GM23338 (cell line): ENCODE measurements around the gene NPAS4. TPM values are rescaled to one million over a fixed set of nuclear protein-coding genes. Genes with fewer than 3 reads are reported as not detected.

ENCODE experiments used
- ATAC-seq: fragments of 200-7000 bp; cut with Tn5 transposase; 3 replicates; pipeline ENCODE4 v1.9.1; 2020
- DNase-seq: peaks from one replicate; pipeline ENCODE4 v3.0.0-alpha.2; 2015; ENCODE audit warnings: low spot score
- H2AFZ ChIP-seq: fragments of 200-600 bp; sonication (generic); 2 replicates; pipeline ENCODE4 v1.8.0; 2016; ENCODE audit warnings: antibody characterized with exemption, mild to moderate bottlenecking, moderate library complexity
- H3F3A ChIP-seq: fragments of 200-600 bp; sonication (generic); replicated peaks from 2 replicates; pipeline ENCODE4 v1.8.0; 2017; ENCODE audit warnings: antibody characterized with exemption, mixed run types, low read depth
- H3K27ac ChIP-seq: fragments of 200-600 bp; sonication (generic); 2 replicates; pipeline ENCODE4 v1.6.1; 2016; ENCODE audit warnings: low read depth
- H3K27me3 ChIP-seq: fragments of 200-600 bp; sonication (generic); 2 replicates; pipeline ENCODE4 v1.8.0; 2016; ENCODE audit warnings: mild to moderate bottlenecking, mixed run types, moderate library complexity; ENCODE audit not compliant: insufficient read depth
- H3K36me3 ChIP-seq: fragments of 200-600 bp; sonication (generic); 2 replicates; pipeline ENCODE4 v1.8.0; 2016; ENCODE audit warnings: mild to moderate bottlenecking; ENCODE audit not compliant: insufficient read depth
- H3K4me1 ChIP-seq: fragments of 200-600 bp; sonication (generic); 2 replicates; pipeline ENCODE4 v1.8.0; 2016; ENCODE audit warnings: mild to moderate bottlenecking, moderate library complexity; ENCODE audit not compliant: insufficient read depth
- H3K4me2 ChIP-seq: fragments of 200-600 bp; sonication (generic); 2 replicates; pipeline ENCODE4 v1.7.1; 2017; ENCODE audit warnings: mixed run types
- H3K4me3 ChIP-seq: fragments of 200-600 bp; sonication (generic); 2 replicates; pipeline ENCODE4 v1.6.1; 2016; ENCODE audit warnings: mixed run types
- H3K79me2 ChIP-seq: fragments of 200-600 bp; sonication (generic); replicated peaks from 2 replicates; pipeline ENCODE4 v1.8.0; 2017; ENCODE audit warnings: mild to moderate bottlenecking; ENCODE audit not compliant: insufficient read depth
- H3K9me2 ChIP-seq: fragments of 200-600 bp; sonication (generic); 2 replicates; pipeline ENCODE4 v1.8.0; 2017; ENCODE audit not compliant: insufficient read depth
- H4K20me1 ChIP-seq: fragments of 200-600 bp; sonication (generic); replicated peaks from 2 replicates; pipeline ENCODE4 v1.8.0; 2017; ENCODE audit warnings: mild to moderate bottlenecking; ENCODE audit not compliant: insufficient read depth
- H3K27ac Mint-ChIP-seq: 2 replicates; pipeline ENCODE4 v1.8.0; 2020; ENCODE audit warnings: inconsistent platforms, mild to moderate bottlenecking, moderate library complexity, mixed read lengths
- H3K27me3 Mint-ChIP-seq: 3 replicates; pipeline ENCODE4 v1.8.0; 2022; ENCODE audit warnings: low read depth, mild to moderate bottlenecking, moderate library complexity, mixed read lengths, inconsistent platforms; ENCODE audit not compliant: insufficient read depth, poor library complexity
- H3K36me3 Mint-ChIP-seq: 3 replicates; pipeline ENCODE4 v1.8.0; 2021; ENCODE audit warnings: low read depth, mild to moderate bottlenecking, inconsistent platforms, moderate library complexity, mixed read lengths
- H3K4me1 Mint-ChIP-seq: 3 replicates; pipeline ENCODE4 v1.8.0; 2020; ENCODE audit warnings: mild to moderate bottlenecking, inconsistent platforms, mixed read lengths
- H3K4me3 Mint-ChIP-seq: 3 replicates; pipeline ENCODE4 v1.8.0; 2021; ENCODE audit warnings: moderate library complexity, mild to moderate bottlenecking, inconsistent platforms, mixed read lengths
- H3K9me3 Mint-ChIP-seq: 3 replicates; pipeline ENCODE4 v1.8.0; 2020; ENCODE audit warnings: moderate library complexity, mild to moderate bottlenecking, inconsistent platforms, mixed read lengths
- EZH2 ChIP-seq: fragments of 200-600 bp; sonication (generic); IDR thresholded peaks from one replicate; pipeline ENCODE4 v1.8.0; 2017; ENCODE audit warnings: antibody characterized with exemption, mild to moderate bottlenecking, low read depth; ENCODE audit not compliant: unreplicated experiment
- EZH2phosphoT487 ChIP-seq: fragments of 200-600 bp; sonication (generic); IDR thresholded peaks from one replicate; pipeline ENCODE4 v1.8.1; 2018; ENCODE audit warnings: antibody characterized with exemption; ENCODE audit not compliant: unreplicated experiment
- NANOG ChIP-seq: IDR thresholded peaks from 2 replicates; pipeline ENCODE4 v1.6.1; 2016; ENCODE audit warnings: antibody characterized with exemption, borderline replicate concordance
- STAT1 ChIP-seq: IDR thresholded peaks from one replicate; pipeline ENCODE4 v1.6.1; 2016; ENCODE audit warnings: antibody characterized with exemption; ENCODE audit not compliant: unreplicated experiment
- ZNF114 ChIP-seq: fragments of 250-450 bp; sonication (Bioruptor Pico); IDR thresholded peaks from 2 replicates; pipeline ENCODE4 v1.5.0; 2020; ENCODE audit warnings: mild to moderate bottlenecking, moderate library complexity
- ZNF462 ChIP-seq: fragments of 250-450 bp; sonication (Bioruptor Pico); IDR thresholded peaks from 2 replicates; pipeline ENCODE4 v1.5.0; 2020; ENCODE audit warnings: mild to moderate bottlenecking, moderate library complexity
- polyA plus RNA-seq: library from polyadenylated mRNA; unstranded; fragments of >200 nt; fragmentation: Nextera tagmentation; extraction: Ambion mirVana; gene quantifications from 2 replicates; pipeline ENCODE4 v1.2.1, GENCODE V29; 2016
- total RNA-seq: library from RNA; depleted of rRNA; stranded (reverse); fragments of >200 nt; shearing (Covaris generic); gene quantifications from 2 replicates; pipeline ENCODE4 v1.2.3, GENCODE V29; 2014

Gene NPAS4
- total and polyA plus RNA-seq, 2 experiments from 2014 or later, result 0.71 to 0.97 TPM

GRCh38 chr11:66421492-66422205 is 814 bp downstream of the NPAS4 start (continued):
- peak; percentile 98 for TF ChIP-seq ZNF462 (CRISPR knock-in tag)
- no peak for TF ChIP-seq EZH2phosphoT487
- TF ChIP-seq EZH2, result peak; percentile 49

GRCh38 chr11:66426314-66426713 is 5.5 kb downstream of the NPAS4 start:
- Histone ChIP-seq H3F3A (peaks cover 5% of the 10 kb centered on the region), H3K4me2 (no peak overlapping the region), H3K4me3 (no peak overlapping the region), H3K9me2 (no peaks in the 10 kb centered on the region), H3K79me2 (no peaks in the 10 kb centered on the region), H3K27me3 (peaks cover 2% of the 10 kb centered on the region), H3K27ac (no peak overlapping the region), H4K20me1 (peaks cover 4% of the 10 kb centered on the region; the same call in 1 of the 2 replicates), H3K4me1 (no peaks in the 10 kb centered on the region), H2AFZ (no peak overlapping the region), H3K36me3 (no peaks in the 10 kb centered on the region)
- Mint-ChIP-seq H3K4me3 (no peak overlapping the region), H3K9me3 (no peaks in the 10 kb centered on the region), H3K27ac (no peak overlapping the region), H3K4me1 (no peaks in the 10 kb centered on the region), H3K27me3 (peaks cover 20% of the 10 kb centered on the region), H3K36me3 (no peaks in the 10 kb centered on the region)
- no peak for TF ChIP-seq EZH2phosphoT487
- TF ChIP-seq STAT1, result no peak
- TF ChIP-seq NANOG, result no peak
- no peak for TF ChIP-seq ZNF114 (CRISPR knock-in tag)
- DNase-seq (no peak), ATAC-seq (no peak)
